Cardiac muscle cell (in vitro differentiated cells and primary cell): Measurements from ENCODE around the gene OXLD1. TPM values are rescaled to one million over a fixed set of nuclear protein-coding genes. Genes with fewer than 3 reads are reported as not detected.

ENCODE experiments used
- DNase-seq, 2 donors: peaks; one replicate each; pipeline versions ENCODE4 v3.0.0 to v3.0.0-alpha.2; 2010 to 2017; ENCODE audit warnings: low read depth in 1 of 2, low spot score in 1 of 2
- H3K27ac ChIP-seq: fragments of 200-600 bp; sonication (generic); 2 replicates; pipeline ENCODE4 v1.5.1; 2016
- H3K27me3 ChIP-seq: fragments of 200-600 bp; sonication (generic); 2 replicates; pipeline ENCODE4 v1.6.0; 2016; ENCODE audit warnings: control low read depth
- H3K36me3 ChIP-seq: fragments of 200-600 bp; sonication (generic); 2 replicates; pipeline ENCODE4 v1.5.1; 2016; ENCODE audit warnings: control low read depth
- H3K4me1 ChIP-seq: fragments of 200-600 bp; sonication (generic); 2 replicates; pipeline ENCODE4 v1.8.1; 2017; ENCODE audit warnings: low read depth, mild to moderate bottlenecking, mixed run types
- H3K4me3 ChIP-seq: fragments of 200-600 bp; sonication (generic); 2 replicates; pipeline ENCODE4 v1.5.1; 2016; ENCODE audit warnings: mild to moderate bottlenecking
- H3K9me3 ChIP-seq: fragments of 200-600 bp; sonication (generic); 2 replicates; pipeline ENCODE4 v1.5.1; 2017; ENCODE audit warnings: low read depth, mild to moderate bottlenecking, control low read depth
- CTCF ChIP-seq: IDR thresholded peaks from 2 replicates; pipeline ENCODE4 v1.5.1; 2012; ENCODE audit warnings: low read depth, mild to moderate bottlenecking, low read length
- polyA plus RNA-seq: library from polyadenylated mRNA; unstranded; fragments of >200 nt; fragmentation: Nextera tagmentation; extraction: Ambion mirVana; gene quantifications from 2 replicates; pipeline ENCODE4 v1.2.1, GENCODE V29; 2016
- total RNA-seq: library from RNA; depleted of rRNA; stranded (reverse); fragments of >200 nt; gene quantifications from 2 replicates; pipeline ENCODE4 v1.2.3, GENCODE V29; 2016

OXLD1 gene
- total and polyA plus RNA-seq, 2 experiments from 2014 or later, result 100 to 104 TPM

- Histone ChIP-seq H3K4me3 (no peak overlapping the region), H3K36me3 (no peaks in the 10 kb centered on the region), H3K4me1 (peaks cover 13% of the 10 kb centered on the region), H3K9me3 (no peaks in the 10 kb centered on the region), H3K27me3 (no peaks in the 10 kb centered on the region), H3K27ac (no peak overlapping the region)
- no peak for DNase-seq
- TF ChIP-seq CTCF, result no peak
Measured at GRCh38 chr17:81660441-81660840, 6.0 kb downstream of the OXLD1 start.

GRCh38 chr17:81659038-81659437 is 7.4 kb downstream of the OXLD1 start:
- no peak for DNase-seq
- H3K27me3 ChIP-seq, result no peaks in the 10 kb centered on the region
- no peaks in the 10 kb centered on the region for H3K9me3 ChIP-seq
- no peak for TF ChIP-seq CTCF
- H3K4me3 ChIP-seq, result no peak overlapping the region
- H3K36me3 ChIP-seq, result no peaks in the 10 kb centered on the region
- peaks cover 10% of the 10 kb centered on the region for H3K4me1 ChIP-seq
- H3K27ac ChIP-seq, result no peak overlapping the region

- Histone ChIP-seq H3K9me3 (no peaks in the 10 kb centered on the region), H3K27me3 (no peaks in the 10 kb centered on the region), H3K4me3 (no peak overlapping the region), H3K36me3 (no peaks in the 10 kb centered on the region), H3K4me1 (peaks cover 15% of the 10 kb centered on the region), H3K27ac (peak overlapping the region; percentile 14)
- no peak for TF ChIP-seq CTCF
- DNase-seq, result no peak
Measured at GRCh38 chr17:81656835-81657234, 9.6 kb downstream of the OXLD1 start.

- Histone ChIP-seq H3K9me3 (no peaks in the 10 kb centered on the region), H3K27ac (peak within 1 kb of the TSS; percentile 14), H3K4me1 (peaks cover 15% of the 10 kb centered on the region), H3K36me3 (no peaks in the 10 kb centered on the region), H3K27me3 (no peaks in the 10 kb centered on the region), H3K4me3 (no peak within 1 kb of the TSS)
- TF ChIP-seq CTCF, result no peak
- no peak for DNase-seq
Measured at GRCh38 chr17:81656118-81656743, 10.2 kb downstream of the OXLD1 start, which contains the start of gene PDE6G. Gene PDE6G, minus strand, starts transcription at chr17:81656542. Its CDS starts 3,237 bp downstream, at chr17:81653305.

GRCh38 chr17:81655378-81656117 is 10.9 kb downstream of the OXLD1 start:
- Histone ChIP-seq H3K4me1 (peaks cover 15% of the 10 kb centered on the region), H3K9me3 (no peaks in the 10 kb centered on the region), H3K4me3 (no peak overlapping the region), H3K27me3 (no peaks in the 10 kb centered on the region), H3K27ac (no peak overlapping the region), H3K36me3 (no peaks in the 10 kb centered on the region)
- no peak for DNase-seq
- no peak for TF ChIP-seq CTCF
